Type B pancreatic cell (in vitro differentiated cells): ENCODE results near the gene TLDC2. TPM values are rescaled to one million over a fixed set of nuclear protein-coding genes. Genes with fewer than 3 reads are reported as not detected.

Experiments
- DNase-seq: peaks from one replicate; pipeline ENCODE4 v3.0.0; 2021; ENCODE audit warnings: mixed read lengths; ENCODE audit not compliant: unreplicated experiment; ENCODE audit errors: extremely low spot score
- H3K27ac Mint-ChIP-seq: 2 replicates; pipeline ENCODE4 v1.8.0; 2021; ENCODE audit warnings: mild to moderate bottlenecking, mixed read lengths
- H3K27me3 Mint-ChIP-seq: 2 replicates; pipeline ENCODE4 v1.8.0; 2021; ENCODE audit warnings: mixed read lengths
- H3K36me3 Mint-ChIP-seq: 2 replicates; pipeline ENCODE4 v1.8.0; 2021; ENCODE audit warnings: mixed read lengths
- H3K4me1 Mint-ChIP-seq: one replicate; pipeline ENCODE4 v1.8.0; 2021; ENCODE audit warnings: mixed read lengths; ENCODE audit not compliant: unreplicated experiment
- H3K4me3 Mint-ChIP-seq: 2 replicates; pipeline ENCODE4 v1.8.0; 2021; ENCODE audit warnings: mild to moderate bottlenecking, mixed read lengths
- H3K9me3 Mint-ChIP-seq: 2 replicates; pipeline ENCODE4 v1.8.0; 2021; ENCODE audit warnings: mixed read lengths
- total RNA-seq: library from RNA; stranded (reverse); gene quantifications from 2 replicates; pipeline ENCODE4 v1.2.1, GENCODE V29; 2021; ENCODE audit warnings: low replicate concordance
- TF ChIP-seq, protein P1 (sequence below): fragments of 200-600 bp; sonication (generic); conservative IDR thresholded peaks from 2 replicates; pipeline ENCODE4 v1.5.0; 2021; ENCODE audit warnings: antibody characterized with exemption, mild to moderate bottlenecking

Gene TLDC2
- total RNA-seq, 1 donor from 2014 or later, result 0.75 TPM

DNA sequence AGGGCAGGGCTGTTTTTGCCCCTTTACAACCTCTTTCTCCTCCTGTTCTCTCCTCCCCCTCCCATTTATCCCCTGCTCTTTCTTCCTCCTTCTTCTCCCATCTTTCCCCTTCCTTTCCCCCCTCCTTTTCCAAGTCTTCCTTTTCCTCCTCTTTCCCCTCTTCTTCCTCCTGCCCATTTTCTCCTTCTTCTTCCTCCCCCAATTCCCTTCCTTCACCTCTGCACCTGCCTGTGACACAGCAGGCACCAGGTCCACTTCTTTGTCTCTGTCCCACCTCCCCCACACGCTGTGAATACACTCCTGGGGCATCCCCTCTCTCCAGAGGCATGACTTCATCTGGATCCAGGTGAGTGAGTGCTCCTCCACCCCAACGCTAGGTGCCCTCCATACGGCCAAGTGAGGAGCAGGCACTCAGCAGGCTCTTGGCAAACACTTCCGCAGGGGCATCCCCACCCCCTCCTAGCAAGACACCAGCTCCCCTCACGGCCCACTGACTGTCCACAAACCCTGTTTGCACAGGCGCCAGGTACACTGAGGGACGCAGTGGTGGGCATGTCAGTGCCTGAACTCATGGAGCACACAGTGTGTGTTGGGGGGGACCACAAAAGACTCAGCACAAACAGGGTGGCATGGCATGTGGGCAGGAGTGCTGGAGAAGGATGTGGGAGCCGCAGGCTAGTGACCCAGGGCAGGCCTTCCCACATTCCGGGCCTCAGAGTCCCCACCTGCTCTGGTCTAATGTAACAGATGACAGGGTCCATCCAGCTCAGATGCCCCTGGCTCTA lies 10.7 kb upstream of the TLDC2 start:
- H3K9me3 Mint-ChIP-seq, result no peaks in the 10 kb centered on the region
- H3K4me3 Mint-ChIP-seq, result peak overlapping the region; percentile 86
- no peak for DNase-seq
- TF ChIP-seq, protein P1, sequence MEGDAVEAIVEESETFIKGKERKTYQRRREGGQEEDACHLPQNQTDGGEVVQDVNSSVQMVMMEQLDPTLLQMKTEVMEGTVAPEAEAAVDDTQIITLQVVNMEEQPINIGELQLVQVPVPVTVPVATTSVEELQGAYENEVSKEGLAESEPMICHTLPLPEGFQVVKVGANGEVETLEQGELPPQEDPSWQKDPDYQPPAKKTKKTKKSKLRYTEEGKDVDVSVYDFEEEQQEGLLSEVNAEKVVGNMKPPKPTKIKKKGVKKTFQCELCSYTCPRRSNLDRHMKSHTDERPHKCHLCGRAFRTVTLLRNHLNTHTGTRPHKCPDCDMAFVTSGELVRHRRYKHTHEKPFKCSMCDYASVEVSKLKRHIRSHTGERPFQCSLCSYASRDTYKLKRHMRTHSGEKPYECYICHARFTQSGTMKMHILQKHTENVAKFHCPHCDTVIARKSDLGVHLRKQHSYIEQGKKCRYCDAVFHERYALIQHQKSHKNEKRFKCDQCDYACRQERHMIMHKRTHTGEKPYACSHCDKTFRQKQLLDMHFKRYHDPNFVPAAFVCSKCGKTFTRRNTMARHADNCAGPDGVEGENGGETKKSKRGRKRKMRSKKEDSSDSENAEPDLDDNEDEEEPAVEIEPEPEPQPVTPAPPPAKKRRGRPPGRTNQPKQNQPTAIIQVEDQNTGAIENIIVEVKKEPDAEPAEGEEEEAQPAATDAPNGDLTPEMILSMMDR, result no peak
- peaks cover 8% of the 10 kb centered on the region for H3K4me1 Mint-ChIP-seq
- no peaks in the 10 kb centered on the region for H3K36me3 Mint-ChIP-seq
- H3K27me3 Mint-ChIP-seq, result no peaks in the 10 kb centered on the region
- H3K27ac Mint-ChIP-seq, result peak overlapping the region; percentile 59

DNA sequence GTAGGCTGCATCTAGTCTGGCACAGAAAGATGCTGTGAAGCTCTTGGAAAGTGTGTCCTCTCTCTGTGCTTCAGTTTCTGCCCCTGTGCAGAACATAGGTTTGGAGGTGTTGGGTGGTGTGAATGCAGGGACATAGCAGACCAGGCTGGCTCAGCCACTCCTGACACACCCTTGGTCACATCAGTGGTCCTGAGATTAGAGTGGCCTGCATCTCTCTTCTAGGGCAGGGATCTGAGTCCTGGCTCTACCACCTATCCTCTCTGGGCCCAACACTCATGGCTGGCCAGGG lies 10.1 kb upstream of the TLDC2 start:
- Mint-ChIP-seq H3K9me3 (no peaks in the 10 kb centered on the region), H3K4me3 (peak overlapping the region; percentile 74), H3K4me1 (peaks cover 3% of the 10 kb centered on the region), H3K36me3 (no peaks in the 10 kb centered on the region), H3K27ac (peak overlapping the region; percentile 59), H3K27me3 (no peaks in the 10 kb centered on the region)
- no peak for DNase-seq
- TF ChIP-seq, protein P1, result no peak

DNA sequence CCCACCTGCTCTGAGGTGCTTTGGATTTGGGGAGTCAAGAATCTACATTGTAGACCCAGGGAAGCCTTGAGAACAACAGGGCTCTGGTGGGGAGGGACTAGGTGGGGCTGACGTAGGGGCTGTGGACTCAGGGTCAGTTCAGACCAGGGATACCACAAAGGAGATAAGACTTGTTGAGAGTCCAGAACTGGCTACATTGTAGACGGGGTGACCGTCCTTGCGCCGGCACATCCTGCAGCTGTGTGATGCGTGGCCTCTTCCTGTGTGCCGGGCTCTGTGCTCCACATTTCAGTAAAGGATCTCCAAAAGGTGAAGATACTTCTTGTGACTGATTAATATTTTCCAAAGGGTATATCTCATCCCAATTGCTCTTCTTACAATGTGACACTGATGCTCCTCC lies 9.8 kb upstream of the TLDC2 start:
- Mint-ChIP-seq H3K9me3 (no peaks in the 10 kb centered on the region), H3K27ac (peak overlapping the region; percentile 59), H3K36me3 (no peaks in the 10 kb centered on the region), H3K27me3 (no peaks in the 10 kb centered on the region), H3K4me3 (peak overlapping the region; percentile 74), H3K4me1 (peaks cover 3% of the 10 kb centered on the region)
- TF ChIP-seq, protein P1, result no peak
- no peak for DNase-seq

DNA sequence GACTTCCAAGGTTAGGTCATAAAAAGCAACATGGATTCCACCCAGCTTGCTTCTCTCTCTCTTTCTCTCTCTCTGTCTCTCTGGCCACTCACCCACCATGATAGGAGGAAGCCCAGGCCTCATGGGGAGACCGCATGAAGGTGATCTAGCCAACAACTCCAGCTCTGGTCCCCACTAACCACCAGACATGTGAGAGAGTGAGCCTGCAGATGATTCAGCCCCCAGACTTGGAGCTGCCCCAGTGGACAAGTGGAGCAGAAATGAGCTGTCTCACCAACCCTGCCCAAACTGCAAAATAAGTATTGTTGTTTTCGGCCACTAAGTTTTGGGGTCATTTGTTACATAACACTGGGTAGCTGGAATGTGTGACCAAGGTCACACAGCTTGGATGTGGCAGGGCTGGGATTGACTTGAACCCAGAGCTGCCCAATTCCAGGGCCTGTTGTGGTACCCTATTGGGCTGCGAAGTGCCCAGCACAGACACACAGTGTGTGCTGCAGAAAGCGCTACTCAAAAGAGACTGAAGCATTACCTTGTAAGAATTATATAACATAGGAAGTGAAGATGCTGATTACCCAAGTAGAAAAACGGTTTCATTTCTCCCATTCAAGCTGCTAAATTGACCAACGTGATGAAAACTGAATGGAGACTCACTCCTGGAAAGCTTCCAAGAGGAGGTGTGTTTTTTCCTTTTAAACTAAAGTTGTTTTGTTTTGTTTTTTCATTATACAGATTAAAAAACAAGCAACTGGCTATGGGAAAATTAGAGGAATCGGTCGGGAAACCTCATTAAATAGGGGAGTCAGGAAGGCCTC lies 9.1 kb upstream of the TLDC2 start:
- H3K9me3 Mint-ChIP-seq, result no peaks in the 10 kb centered on the region
- no peaks in the 10 kb centered on the region for H3K36me3 Mint-ChIP-seq
- DNase-seq, result no peak
- peaks cover 3% of the 10 kb centered on the region for H3K4me1 Mint-ChIP-seq
- TF ChIP-seq, protein P1, result no peak
- H3K4me3 Mint-ChIP-seq, result peak overlapping the region; percentile 74
- no peaks in the 10 kb centered on the region for H3K27me3 Mint-ChIP-seq
- peak overlapping the region; percentile 9 for H3K27ac Mint-ChIP-seq

DNA sequence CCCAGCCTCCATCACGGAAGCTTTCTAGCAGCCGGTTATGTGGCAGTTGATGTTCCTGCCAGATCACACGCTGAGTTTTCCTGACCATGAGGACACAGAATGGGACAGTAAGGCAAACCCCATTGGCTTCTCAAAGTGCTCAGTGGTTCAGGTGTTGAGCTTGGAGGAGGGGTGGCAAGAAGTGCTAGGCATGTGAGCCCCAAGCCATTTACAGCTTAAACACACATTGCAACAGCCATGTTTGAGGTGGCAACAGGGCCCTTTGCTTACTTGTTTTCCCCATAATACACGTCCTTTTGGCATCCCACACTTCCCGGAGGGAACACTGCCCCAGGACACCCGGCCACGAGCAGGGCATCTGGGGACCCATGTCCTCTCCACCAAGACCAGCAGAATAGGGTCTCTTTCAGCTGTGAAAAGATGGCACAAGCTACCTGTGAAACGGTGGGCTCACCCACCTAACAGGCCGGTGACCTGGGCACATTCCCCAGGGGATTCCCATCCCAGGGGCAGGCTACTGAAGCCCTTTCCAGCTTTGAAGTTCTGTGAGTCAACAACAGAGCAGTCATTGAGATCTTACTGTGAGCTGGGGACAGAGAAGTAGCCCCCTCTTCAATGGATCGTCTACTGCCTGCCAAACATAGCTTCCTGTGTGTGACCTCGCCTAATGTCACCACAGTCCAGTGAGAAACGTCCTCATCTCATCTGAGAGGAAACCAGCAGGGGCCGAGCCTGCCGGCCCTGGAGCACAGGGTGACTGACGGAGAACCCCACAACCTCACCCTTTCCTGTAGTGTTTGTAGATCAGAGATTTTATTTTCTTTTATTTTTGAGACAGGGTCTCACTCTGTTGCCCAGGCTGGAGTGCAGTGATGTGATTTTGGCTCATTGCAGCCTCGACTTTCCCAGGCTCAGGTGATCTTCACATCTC lies 4.0 kb upstream of the TLDC2 start:
- Mint-ChIP-seq H3K4me1 (no peaks in the 10 kb centered on the region), H3K27me3 (no peaks in the 10 kb centered on the region), H3K27ac (no peak overlapping the region), H3K9me3 (no peaks in the 10 kb centered on the region), H3K36me3 (no peaks in the 10 kb centered on the region), H3K4me3 (no peak overlapping the region)
- DNase-seq, result no peak
- TF ChIP-seq, protein P1, result no peak
